Common myeloid progenitor, CD34-positive (primary cell): ENCODE measurements around the gene MCTP2.
A peak's percentile ranks its signal among the peaks of the same experiment; 100 is the strongest.

Experiments used
- CTCF ChIA-PET: fragments of 350-600 bp; sonication (Branson Sonifier 250); formaldehyde crosslinking; loops from one replicate; lab custom pipeline; 2021; ENCODE audit warnings: antibody characterized with exemption; lab: Charles Lee
- POLR2A ChIA-PET: fragments of 350-600 bp; sonication (Branson Sonifier 250); formaldehyde crosslinking; loops from one replicate; lab custom pipeline; 2021; ENCODE audit warnings: antibody characterized with exemption; lab: Charles Lee
- DNase-seq, 3 donors: peaks; one replicate each; pipeline versions ENCODE4 v3.0.0 to v3.0.0-alpha.2; 2013
- H3K27ac ChIP-seq, 2 experiments: 1 replicate in 1 of 2; 2 replicates in 1 of 2; pipeline ENCODE4 v1.7.0; 2013; ENCODE audit warnings: inconsistent platforms in 2 of 2, low read length in 2 of 2, mild to moderate bottlenecking in 2 of 2, low read depth in 1 of 2, moderate library complexity in 1 of 2; ENCODE audit not compliant: severe bottlenecking in 2 of 2, insufficient read depth in 1 of 2, poor library complexity in 1 of 2
- H3K27me3 ChIP-seq, 5 experiments: replicated peaks in 2 of 5; 1 replicate in 3 of 5; 2 replicates in 2 of 5; pipeline versions ENCODE4 v1.6.1 to v1.7.0; 2013; ENCODE audit warnings: low read length in 4 of 5, mild to moderate bottlenecking in 2 of 5, moderate library complexity in 2 of 5, inconsistent platforms in 1 of 5; ENCODE audit not compliant: insufficient read depth in 5 of 5, control insufficient read depth in 4 of 5
- H3K36me3 ChIP-seq, 4 experiments: 1 replicate in 2 of 4; 2 replicates in 2 of 4; pipeline versions ENCODE4 v1.6.1 to v1.7.0; 2013; ENCODE audit warnings: low read length in 3 of 4, control low read depth in 1 of 4, mild to moderate bottlenecking in 1 of 4; ENCODE audit not compliant: control insufficient read depth in 4 of 4, insufficient read depth in 4 of 4
- H3K4me1 ChIP-seq, 4 experiments: 1 replicate in 3 of 4; 2 replicates in 1 of 4; pipeline versions ENCODE4 v1.6.1 to v1.7.1; 2013; ENCODE audit warnings: low read length in 3 of 4, mild to moderate bottlenecking in 3 of 4, control low read depth in 1 of 4, inconsistent platforms in 1 of 4, moderate library complexity in 1 of 4; ENCODE audit not compliant: control insufficient read depth in 4 of 4, insufficient read depth in 4 of 4; ENCODE audit errors: control extremely low read depth in 1 of 4
- H3K4me3 ChIP-seq, 7 experiments: 1 replicate in 4 of 7; 2 replicates in 3 of 7; pipeline versions ENCODE4 v1.5.1 to v1.7.0; 2013; ENCODE audit warnings: mild to moderate bottlenecking in 7 of 7, low read length in 6 of 7, moderate library complexity in 6 of 7, inconsistent platforms in 2 of 7, low read depth in 2 of 7, control low read depth in 1 of 7; ENCODE audit not compliant: insufficient read depth in 4 of 7, control insufficient read depth in 1 of 7; ENCODE audit errors: extremely low read depth in 1 of 7
- H3K9me3 ChIP-seq, 5 experiments: 1 replicate in 4 of 5; 2 replicates in 1 of 5; pipeline versions ENCODE4 v1.6.1 to v1.7.1; 2013; ENCODE audit warnings: low read length in 4 of 5, mild to moderate bottlenecking in 2 of 5, inconsistent platforms in 1 of 5, low read depth in 1 of 5, moderate library complexity in 1 of 5; ENCODE audit not compliant: control insufficient read depth in 4 of 5, insufficient read depth in 2 of 5; ENCODE audit errors: control extremely low read depth in 1 of 5
- WGBS: methylation state at CpG from one replicate; pipeline ENCODE4 v1.1.5; 2013; ENCODE audit not compliant: insufficient coverage; 5-methylcytosine and 5-hydroxymethylcytosine counted together

Gene MCTP2

GRCh38 chr15:94383706-94384105 is 152.3 kb downstream of the MCTP2 start:
- POLR2A ChIA-PET, result no interaction called here

GRCh38 chr15:94385441-94385840 is 154.1 kb downstream of the MCTP2 start:
- ChIA-PET POLR2A (no interaction called here), CTCF (interaction anchor here (0.9 kb wide), 1 partner anchor 14 kb away, joined by 3 read pairs; no protein-coding TSS in a partner anchor)
- H3K36me3 ChIP-seq, result peaks cover 32 to 76% (median 53%) of the 10 kb centered on the region in 4 experiments
- H3K27ac ChIP-seq, result no peak overlapping the region
- DNase-seq, result no peak
- no peaks in the 10 kb centered on the region for H3K27me3 ChIP-seq
- peaks cover 5 to 16% (median 10%) of the 10 kb centered on the region in 4 experiments for H3K4me1 ChIP-seq
- WGBS, result no CpG with 5 or more reads among the region's 4 CpGs
- no peak overlapping the region for H3K4me3 ChIP-seq
- no peaks in the 10 kb centered on the region for H3K9me3 ChIP-seq

More at GRCh38 chr15:94383706-94384105, 152.3 kb downstream of the MCTP2 start:
- 98% methylated on average over 6 of the region's 9 CpGs for WGBS
- H3K9me3 ChIP-seq, result no peaks in the 10 kb centered on the region
- CTCF ChIA-PET, result no interaction called here
- H3K27me3 ChIP-seq, result no peaks in the 10 kb centered on the region
- peaks cover 5 to 16% (median 10%) of the 10 kb centered on the region in 4 experiments for H3K4me1 ChIP-seq
- no peak overlapping the region for H3K4me3 ChIP-seq
- H3K36me3 ChIP-seq, result peaks cover 28 to 75% (median 54%) of the 10 kb centered on the region in 4 experiments
- DNase-seq, result no peak
- H3K27ac ChIP-seq, result no peak overlapping the region

GRCh38 chr15:94386351-94386750 is 155.0 kb downstream of the MCTP2 start:
- Histone ChIP-seq H3K36me3 (peaks cover 31 to 76% (median 53%) of the 10 kb centered on the region in 4 experiments), H3K27ac (no peak overlapping the region), H3K27me3 (no peaks in the 10 kb centered on the region), H3K9me3 (no peaks in the 10 kb centered on the region), H3K4me3 (no peak overlapping the region), H3K4me1 (peaks cover 5 to 16% (median 10%) of the 10 kb centered on the region in 4 experiments)
- ChIA-PET POLR2A (interaction anchor here (0.6 to 1.4 kb wide), 2 partner anchors 14 to 1426 kb away, joined by 3 to 4 read pairs; no protein-coding TSS in a partner anchor), CTCF (interaction anchor here (0.9 to 1.2 kb wide), 2 partner anchors 11 to 13 kb away, joined by 3 read pairs; no protein-coding TSS in a partner anchor)
- DNase-seq, result no peak
- 97% methylated on average over 7 of the region's 7 CpGs for WGBS

GRCh38 chr15:94387442-94387841 is 156.1 kb downstream of the MCTP2 start:
- CTCF ChIA-PET, result no interaction called here
- Histone ChIP-seq H3K27me3 (no peaks in the 10 kb centered on the region), H3K4me1 (peaks cover 5 to 16% (median 10%) of the 10 kb centered on the region in 4 experiments), H3K9me3 (no peaks in the 10 kb centered on the region), H3K36me3 (peaks cover 24 to 72% (median 47%) of the 10 kb centered on the region in 4 experiments), H3K27ac (no peak overlapping the region), H3K4me3 (no peak overlapping the region)
- POLR2A ChIA-PET, result interaction anchor here (1.4 kb wide), 1 partner anchor 13 kb away, joined by 3 read pairs; no protein-coding TSS in a partner anchor
- 100% methylated on average over 2 of the region's 2 CpGs for WGBS
- no peak for DNase-seq

GRCh38 chr15:94387849-94388441 is 156.6 kb downstream of the MCTP2 start:
- H3K27ac ChIP-seq, result no peak overlapping the region
- CTCF ChIA-PET, result no interaction called here
- no peaks in the 10 kb centered on the region for H3K9me3 ChIP-seq
- peak; percentile 5 to 53 (median 51) for DNase-seq
- H3K4me3 ChIP-seq, result no peak overlapping the region
- peaks cover 5 to 16% (median 10%) of the 10 kb centered on the region in 4 experiments for H3K4me1 ChIP-seq
- POLR2A ChIA-PET, result interaction anchor here (0.7 to 1.4 kb wide), 2 partner anchors 12 kb away, joined by 3 read pairs; no protein-coding TSS in a partner anchor
- no peaks in the 10 kb centered on the region for H3K27me3 ChIP-seq
- 57% methylated on average over 6 of the region's 7 CpGs for WGBS
- H3K36me3 ChIP-seq, result peaks cover 20 to 67% (median 46%) of the 10 kb centered on the region in 4 experiments

GRCh38 chr15:94395640-94396039 is 164.3 kb downstream of the MCTP2 start:
- Histone ChIP-seq H3K27me3 (no peaks in the 10 kb centered on the region), H3K4me3 (no peak overlapping the region), H3K4me1 (no peaks in the 10 kb centered on the region), H3K27ac (no peak overlapping the region), H3K36me3 (peaks cover 18 to 54% (median 23%) of the 10 kb centered on the region in 4 experiments), H3K9me3 (no peaks in the 10 kb centered on the region)
- no CpG with 5 or more reads among the region's 1 CpG for WGBS
- ChIA-PET POLR2A (no interaction called here), CTCF (no interaction called here)
- no peak for DNase-seq

GRCh38 chr15:94397337-94397736 is 166.0 kb downstream of the MCTP2 start:
- H3K4me1 ChIP-seq, result no peaks in the 10 kb centered on the region
- DNase-seq, result no peak
- H3K4me3 ChIP-seq, result no peak overlapping the region
- 60% methylated on average over 2 of the region's 3 CpGs for WGBS
- H3K27me3 ChIP-seq, result no peaks in the 10 kb centered on the region
- no peak overlapping the region for H3K27ac ChIP-seq
- CTCF ChIA-PET, result interaction anchor here (0.9 to 1.8 kb wide), 4 partner anchors 10 to 22 kb away, joined by 3 to 5 read pairs (median 4); no protein-coding TSS in a partner anchor
- no peaks in the 10 kb centered on the region for H3K9me3 ChIP-seq
- H3K36me3 ChIP-seq, result peaks cover 15 to 52% (median 30%) of the 10 kb centered on the region in 4 experiments
- POLR2A ChIA-PET, result interaction anchor here (0.9 kb wide), 1 partner anchor 16 kb away, joined by 3 read pairs; no protein-coding TSS in a partner anchor
